Ovary (tissue), 10 donors: Measurements from ENCODE around the gene HK1. TPM values are rescaled to one million over a fixed set of nuclear protein-coding genes. Genes with fewer than 3 reads are reported as not detected.

ENCODE experiments used
- DNase-seq, 5 donors: peaks; one replicate each; pipeline ENCODE4 v3.0.0-alpha.2; 2019 to 2020
- H3K27ac ChIP-seq, 2 donors: fragments of 200-600 bp; one replicate each; pipeline versions ENCODE4 v1.5.1 to v1.8.0; 2019 to 2022
- H3K27me3 ChIP-seq: fragments of 200-600 bp; one replicate; pipeline ENCODE4 v1.8.0; 2022
- H3K36me3 ChIP-seq: fragments of 200-600 bp; sonication (generic); one replicate; pipeline ENCODE4 v1.5.1; 2019
- H3K4me1 ChIP-seq: one replicate; pipeline ENCODE4 v1.8.1; 2013; ENCODE audit warnings: mild to moderate bottlenecking, moderate library complexity; ENCODE audit not compliant: insufficient read depth
- H3K4me3 ChIP-seq: fragments of 200-600 bp; sonication (generic); one replicate; pipeline ENCODE4 v1.5.1; 2017
- H3K9me3 ChIP-seq, 2 donors: fragments of 200-600 bp in 1 of 2; sonication (generic) in 1 of 2; one replicate each; pipeline versions ENCODE4 v1.5.1 to v1.8.1; 2013 to 2019; ENCODE audit warnings: mild to moderate bottlenecking in 1 of 2, moderate library complexity in 1 of 2
- CTCF ChIP-seq, 3 donors: fragments of 450-650 bp in 2 of 3; fragments of 200-600 bp in 1 of 3; IDR thresholded peaks; one replicate each; pipeline versions ENCODE4 v1.5.1 to v1.8.0; 2016 to 2022; ENCODE audit warnings: antibody characterized with exemption in 3 of 3, mild to moderate bottlenecking in 1 of 3
- EP300 ChIP-seq: sonication (generic); formaldehyde crosslinking; IDR thresholded peaks from one replicate; pipeline ENCODE4 v1.6.1; 2017; ENCODE audit warnings: antibody characterized with exemption
- POLR2A ChIP-seq: fragments of 450-650 bp; IDR thresholded peaks from one replicate; pipeline ENCODE4 v1.6.1; 2017; ENCODE audit warnings: antibody characterized with exemption, mild to moderate bottlenecking, moderate library complexity
- WGBS, 3 donors: extraction: QIAGEN DNeasy Blood & Tissue Kit in 1 of 3; methylation state at CpG; one replicate each; pipeline versions ENCODE4 v1.1.5 to v1.1.7; 2013 to 2017; 5-methylcytosine and 5-hydroxymethylcytosine counted together
- intact Hi-C, 4 donors: fragments of 100-400 bp; cut with DNase I; formaldehyde crosslinking; loops; one replicate each; pipeline versions ENCODE4 v1.11.0 to v1.15.1; 2022 to 2023
- long read RNA-seq, 3 donors: library from polyadenylated mRNA in 2 of 3; unstranded in 2 of 3; transcript quantifications; one replicate each; pipeline ENCODE4 v2.0.0 and lab custom pipeline, GENCODE V29; 2021 to 2026
- polyA plus RNA-seq, 2 donors: library from polyadenylated mRNA; stranded (reverse); fragments of 200-250 nt in 1 of 2; fragments of 350-450 nt in 1 of 2; fragmentation: Illumina TruSeq in 1 of 2; extraction: RNeasy Lipid Tissue Mini Kit (QIAGEN cat#74804) in 1 of 2; gene quantifications; one replicate each; pipeline ENCODE4 v1.2.3, GENCODE V29; 2013 to 2014
- total RNA-seq, 7 donors: library from RNA; depleted of rRNA in 2 of 7; stranded (reverse); fragments of >200 nt in 2 of 7; fragmentation: NEBNext Ultra II Directional in 3 of 7; extraction: Animal tissue kit (Norgen Biotek cat#: 25700) in 3 of 7; gene quantifications; one replicate each; pipeline versions ENCODE4 v1.1.0 to v1.2.4, GENCODE V29; 2016 to 2023
- donor health status: DM: no; HTN: no; CAD: no; lungs with moderate emphysema.
- donor health status: DM: no; HTN: no; CAD: no.
- donor health status: Bipolar disorder and iron deficiency.
- donor health status: DM: yes; HTN: yes; CAD: no.
- donor health status: DM: no; HTN: no; CAD: no.
- donor health status: DM: yes; HTN: yes; CAD: no.

The HK1 gene
- total RNA-seq = 10 to 100 TPM; 12.8 to 40.2 (median 35.8) TPM
- polyA plus RNA-seq = 10 to 100 TPM; 19.9 to 63.1 TPM
- long read RNA-seq, donor 1, transcript HK1-202 (18 exons, 3,605 nt) = major isoform, 113 of 183 reads
- long read RNA-seq, donor 1, partial matches to known transcripts = 46 of 183 reads
- long read RNA-seq, donor 1, other reads (novel, unspliced or antisense) = 24 of 183 reads
- long read RNA-seq, donor 2, transcript HK1-202 (18 exons, 3,605 nt) = major isoform, 7 of 15 reads
- long read RNA-seq, donor 2, partial matches to known transcripts = 8 of 15 reads
- long read RNA-seq, donor 2, other reads (novel, unspliced or antisense) = 0 of 15 reads
- long read RNA-seq, donor 3, transcript HK1-202 (18 exons, 3,605 nt) = major isoform, 163 of 189 reads
- long read RNA-seq, donor 3, partial matches to known transcripts = 11 of 189 reads
- long read RNA-seq, donor 3, other reads (novel, unspliced or antisense) = 14 of 189 reads

DNA sequence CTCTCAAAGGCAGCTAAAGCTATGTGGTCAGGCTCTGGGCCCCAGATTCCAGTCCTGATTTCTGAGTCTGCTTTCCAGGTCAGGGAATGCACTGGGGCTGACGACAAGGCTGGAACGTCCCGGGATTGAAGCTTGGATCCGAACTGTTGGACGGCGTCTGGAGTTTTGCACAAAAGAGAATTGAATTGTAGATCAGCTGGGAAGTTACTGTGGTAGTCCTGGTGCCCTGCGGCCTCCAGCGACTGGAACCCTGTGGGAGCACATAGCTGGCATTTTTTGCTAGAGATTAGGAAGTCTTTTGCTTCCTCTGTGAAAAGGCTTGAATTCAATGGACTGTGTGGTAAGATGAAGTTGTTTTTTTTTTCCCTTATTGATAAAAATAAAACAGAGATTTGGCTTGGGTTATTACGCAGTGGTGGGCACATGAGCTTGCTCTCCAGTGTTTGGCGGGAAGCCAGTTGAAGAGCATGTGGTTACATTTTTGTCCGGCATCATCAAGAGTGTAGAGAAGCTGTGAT is at the start of gene HK1:
TSS of gene HK1 (plus strand) at position 51 of the 518 bp plus-strand sequence.
- intact Hi-C loops = no loop called here
- Histone ChIP-seq H3K27me3 (no peaks in the 10 kb centered on the region), H3K4me1 (peaks cover 2% of the 10 kb centered on the region), H3K4me3 (no peak within 1 kb of the TSS), H3K9me3 (no peaks in the 10 kb centered on the region), H3K36me3 (no peaks in the 10 kb centered on the region), H3K27ac (no peak within 1 kb of the TSS)
- DNase-seq = peak in 1 of 5 donors; percentile 32
- 15 to 28% (median 16%) methylated on average over 11 of the region's 11 CpGs for WGBS, 3 donors
- TF ChIP-seq EP300 (no peak), CTCF (IDR thresholded peaks at IDR 0.05) (no peak), POLR2A (no peak)

GRCh38 chr10:69229616-69229916 is 48.7 kb upstream of the HK1 start:
- 76 to 84% (median 79%) methylated on average over 8 of the region's 8 CpGs for WGBS, 3 donors
- Histone ChIP-seq H3K9me3 (no peaks in the 10 kb centered on the region), H3K27ac (no peak overlapping the region), H3K4me1 (no peaks in the 10 kb centered on the region), H3K4me3 (no peak overlapping the region), H3K36me3 (no peaks in the 10 kb centered on the region), H3K27me3 (no peaks in the 10 kb centered on the region)
- TF ChIP-seq POLR2A (no peak), CTCF (IDR thresholded peaks at IDR 0.05) (no peak), EP300 (no peak)
- DNase-seq = no peak
- intact Hi-C loops = no loop called here

GRCh38 chr10:69230128-69230527 is 48.2 kb upstream of the HK1 start:
- intact Hi-C loops = no loop called here
- H3K4me3 ChIP-seq = no peak overlapping the region
- H3K36me3 ChIP-seq = no peaks in the 10 kb centered on the region
- no peaks in the 10 kb centered on the region for H3K4me1 ChIP-seq
- no peak for DNase-seq
- TF ChIP-seq POLR2A (no peak), EP300 (no peak), CTCF (IDR thresholded peaks at IDR 0.05) (no peak)
- no peaks in the 10 kb centered on the region for H3K27me3 ChIP-seq
- WGBS, 3 donors = 58 to 64% (median 61%) methylated on average over 5 of the region's 5 CpGs
- H3K27ac ChIP-seq = no peak overlapping the region
- H3K9me3 ChIP-seq = no peaks in the 10 kb centered on the region

- intact Hi-C loops = no loop called here
- no peak for DNase-seq
- TF ChIP-seq POLR2A (no peak), EP300 (no peak), CTCF (IDR thresholded peaks at IDR 0.05) (no peak)
- no peaks in the 10 kb centered on the region for H3K4me1 ChIP-seq
- no peaks in the 10 kb centered on the region for H3K9me3 ChIP-seq
- H3K4me3 ChIP-seq = no peak overlapping the region
- H3K36me3 ChIP-seq = no peaks in the 10 kb centered on the region
- H3K27me3 ChIP-seq = no peaks in the 10 kb centered on the region
- WGBS, 3 donors = 71 to 85% (median 74%) methylated on average over 9 of the region's 9 CpGs
- H3K27ac ChIP-seq = no peak overlapping the region
Measured at GRCh38 chr10:69232252-69232651, 46.0 kb upstream of the HK1 start.
